Tibial nerve (tissue), 4 donors: Measurements from ENCODE around the gene NGEF. TPM values are rescaled to one million over a fixed set of nuclear protein-coding genes. Genes with fewer than 3 reads are reported as not detected.

Experiments
- DNase-seq, 2 donors: peaks; one replicate each; pipeline ENCODE4 v3.0.0-alpha.2; 2019; ENCODE audit warnings: low spot score in 2 of 2
- H3K27ac ChIP-seq, 4 donors: fragments of 200-600 bp; sonication (generic) in 3 of 4; one replicate each; pipeline ENCODE4 v1.5.1; 2017 to 2019; ENCODE audit warnings: mild to moderate bottlenecking in 1 of 4
- H3K27me3 ChIP-seq, 2 donors: fragments of 200-600 bp; sonication (generic) in 1 of 2; one replicate each; pipeline versions ENCODE4 v1.5.1 to v1.6.0; 2017 to 2019
- H3K36me3 ChIP-seq, 3 donors: fragments of 200-600 bp; sonication (generic); one replicate each; pipeline ENCODE4 v1.5.1; 2018 to 2019
- H3K4me1 ChIP-seq, 4 donors: fragments of 200-600 bp; sonication (generic) in 3 of 4; one replicate each; pipeline ENCODE4 v1.5.1; 2017 to 2019
- H3K4me3 ChIP-seq, 4 donors: fragments of 200-600 bp; sonication (generic) in 3 of 4; one replicate each; pipeline ENCODE4 v1.5.1; 2017 to 2019; ENCODE audit warnings: mild to moderate bottlenecking in 1 of 4, moderate library complexity in 1 of 4
- H3K9me3 ChIP-seq, 4 donors: fragments of 200-600 bp; sonication (generic) in 3 of 4; one replicate each; pipeline ENCODE4 v1.5.1; 2017 to 2019
- CTCF ChIP-seq, 5 experiments: fragments of 200-600 bp in 3 of 5; fragments of 450-650 bp in 2 of 5; sonication (generic) in 3 of 5; IDR thresholded peaks; one replicate each; pipeline ENCODE4 v1.5.1; 2016 to 2019; ENCODE audit warnings: antibody characterized with exemption in 5 of 5, mild to moderate bottlenecking in 3 of 5, moderate library complexity in 2 of 5
- EP300 ChIP-seq, 2 donors: sonication (generic); formaldehyde crosslinking; IDR thresholded peaks; one replicate each; pipeline ENCODE4 v1.6.1; 2017; ENCODE audit warnings: antibody characterized with exemption in 2 of 2, mild to moderate bottlenecking in 1 of 2
- POLR2A ChIP-seq, 2 donors: fragments of 450-650 bp; IDR thresholded peaks; one replicate each; pipeline ENCODE4 v1.6.1; 2017; ENCODE audit warnings: antibody characterized with exemption in 2 of 2, mild to moderate bottlenecking in 2 of 2, moderate library complexity in 2 of 2
- WGBS, 2 donors: methylation state at CpG; one replicate each; pipeline ENCODE4 v1.1.5; 2018; 5-methylcytosine and 5-hydroxymethylcytosine counted together
- total RNA-seq, 4 donors: library from RNA; depleted of rRNA; stranded (reverse); fragments of >200 nt; gene quantifications; one replicate each; pipeline ENCODE4 v1.1.0, GENCODE V29; 2016

NGEF gene
- total RNA-seq, 4 donors from 2014 or later, result 12.9 to 47.6 (median 22.7) TPM

- H3K36me3 ChIP-seq, result no peaks in the 10 kb centered on the region
- H3K4me1 ChIP-seq, result peaks cover 0 to 11% (median 0%) of the 10 kb centered on the region in 4 donors
- DNase-seq, result no peak
- H3K27ac ChIP-seq, result no peak overlapping the region
- H3K27me3 ChIP-seq, result peaks cover 0 to 3% of the 10 kb centered on the region in 2 donors
- 79 to 82% methylated on average over 15 of the region's 15 CpGs for WGBS, 2 donors
- no peak for TF ChIP-seq POLR2A (IDR thresholded peaks at IDR 0.05)
- no peak for TF ChIP-seq EP300 (IDR thresholded peaks at IDR 0.05)
- TF ChIP-seq CTCF (IDR thresholded peaks at IDR 0.05), result no peak
- no peaks in the 10 kb centered on the region for H3K9me3 ChIP-seq
- no peak overlapping the region for H3K4me3 ChIP-seq
Observed at GRCh38 chr2:232984451-232985207, 28.4 kb downstream of the NGEF start.

DNA sequence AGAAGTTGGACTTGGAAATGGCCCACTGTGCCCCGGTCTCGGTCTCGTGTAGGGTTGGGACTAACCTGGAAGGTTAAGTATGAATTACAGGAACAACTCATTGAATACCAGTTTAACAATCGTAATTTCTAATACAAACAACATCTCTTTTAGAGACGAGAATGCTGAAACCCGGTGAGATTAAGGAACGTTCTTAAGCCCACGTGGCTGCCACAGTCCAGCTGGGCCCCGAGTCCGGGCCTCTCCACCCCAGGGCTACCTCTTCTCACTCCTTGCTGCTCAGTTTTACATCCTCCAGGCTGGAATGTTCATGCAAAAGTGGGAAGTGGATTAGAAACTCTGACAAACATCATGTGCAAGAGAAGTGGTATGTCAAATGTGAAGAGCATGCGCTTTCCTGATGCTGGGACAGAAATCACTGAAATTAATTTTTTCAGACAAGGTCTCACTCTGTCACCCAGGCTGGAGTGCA lies 29.4 kb downstream of the NGEF start:
- Histone ChIP-seq H3K9me3 (no peaks in the 10 kb centered on the region), H3K27ac (no peak overlapping the region), H3K4me3 (no peak overlapping the region), H3K27me3 (peaks cover 0 to 3% of the 10 kb centered on the region in 2 donors), H3K4me1 (peaks cover 0 to 11% (median 0%) of the 10 kb centered on the region in 4 donors), H3K36me3 (no peaks in the 10 kb centered on the region)
- 44 to 50% methylated on average over 11 of the region's 11 CpGs for WGBS, 2 donors
- TF ChIP-seq EP300 (IDR thresholded peaks at IDR 0.05) (no peak), POLR2A (IDR thresholded peaks at IDR 0.05) (no peak), CTCF (IDR thresholded peaks at IDR 0.05) (no peak)
- no peak for DNase-seq

- DNase-seq, result no peak
- no peaks in the 10 kb centered on the region for H3K36me3 ChIP-seq
- H3K9me3 ChIP-seq, result no peaks in the 10 kb centered on the region
- no peak overlapping the region for H3K27ac ChIP-seq
- H3K4me1 ChIP-seq, result peaks cover 0 to 5% (median 0%) of the 10 kb centered on the region in 4 donors
- 39 to 41% methylated on average over 15 of the region's 15 CpGs for WGBS, 2 donors
- H3K4me3 ChIP-seq, result no peak overlapping the region
- H3K27me3 ChIP-seq, result peaks cover 0 to 3% of the 10 kb centered on the region in 2 donors
- TF ChIP-seq EP300 (IDR thresholded peaks at IDR 0.05) (no peak), POLR2A (IDR thresholded peaks at IDR 0.05) (no peak), CTCF (IDR thresholded peaks at IDR 0.05) (no peak)
Observed at GRCh38 chr2:232982926-232983668, 30.0 kb downstream of the NGEF start.

DNA sequence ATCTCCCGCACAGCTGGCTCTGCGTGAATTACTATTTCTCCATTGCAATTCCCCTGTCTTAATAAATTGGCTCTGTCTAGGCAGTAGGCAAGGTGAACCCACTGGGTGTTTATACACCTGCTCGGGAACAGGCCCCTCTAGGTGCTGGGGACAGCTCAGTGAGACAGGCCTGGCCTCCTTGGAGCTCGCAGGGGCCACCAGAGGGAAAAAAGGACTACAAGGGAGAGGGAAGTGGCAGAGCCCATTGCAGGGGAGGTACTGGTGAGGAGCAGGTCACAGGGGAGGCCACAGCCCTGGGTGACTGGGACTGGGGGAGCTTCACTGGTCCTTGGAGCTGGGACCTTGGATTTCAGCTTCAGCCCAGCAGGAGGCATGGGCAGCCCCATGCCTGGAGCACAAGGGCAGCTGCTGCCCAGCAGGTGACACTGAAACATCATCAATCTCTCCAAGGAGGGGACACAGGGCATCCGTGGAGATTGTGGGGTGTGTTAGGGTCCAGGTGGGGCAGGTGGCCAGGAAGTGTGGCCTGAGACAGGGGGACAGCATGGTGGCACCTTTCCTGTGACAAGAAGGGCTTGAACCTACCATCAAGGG lies 31.2 kb downstream of the NGEF start:
- H3K27ac ChIP-seq, result no peak overlapping the region
- TF ChIP-seq EP300 (IDR thresholded peaks at IDR 0.05) (no peak), CTCF (IDR thresholded peaks at IDR 0.05) (no peak), POLR2A (IDR thresholded peaks at IDR 0.05) (no peak)
- 83 to 87% methylated on average over 5 of the region's 5 CpGs for WGBS, 2 donors

More for the DNA sequence above, 31.2 kb downstream of the NGEF start:
- no peak for DNase-seq
- H3K4me1 ChIP-seq, result no peaks in the 10 kb centered on the region
- H3K36me3 ChIP-seq, result no peaks in the 10 kb centered on the region
- no peaks in the 10 kb centered on the region for H3K9me3 ChIP-seq
- H3K27me3 ChIP-seq, result peaks cover 0 to 3% of the 10 kb centered on the region in 2 donors
- no peak overlapping the region for H3K4me3 ChIP-seq
